ENCODE results near the gene ARHGAP26. TPM values are rescaled to one million over a fixed set of nuclear protein-coding genes. Genes with fewer than 3 reads are reported as not detected.
A peak's percentile ranks its signal among the peaks of the same experiment; 100 is the strongest.

Gene ARHGAP26
- total RNA-seq, 2 donors from 2014 or later, result 21.3 to 22.7 TPM

DNA sequence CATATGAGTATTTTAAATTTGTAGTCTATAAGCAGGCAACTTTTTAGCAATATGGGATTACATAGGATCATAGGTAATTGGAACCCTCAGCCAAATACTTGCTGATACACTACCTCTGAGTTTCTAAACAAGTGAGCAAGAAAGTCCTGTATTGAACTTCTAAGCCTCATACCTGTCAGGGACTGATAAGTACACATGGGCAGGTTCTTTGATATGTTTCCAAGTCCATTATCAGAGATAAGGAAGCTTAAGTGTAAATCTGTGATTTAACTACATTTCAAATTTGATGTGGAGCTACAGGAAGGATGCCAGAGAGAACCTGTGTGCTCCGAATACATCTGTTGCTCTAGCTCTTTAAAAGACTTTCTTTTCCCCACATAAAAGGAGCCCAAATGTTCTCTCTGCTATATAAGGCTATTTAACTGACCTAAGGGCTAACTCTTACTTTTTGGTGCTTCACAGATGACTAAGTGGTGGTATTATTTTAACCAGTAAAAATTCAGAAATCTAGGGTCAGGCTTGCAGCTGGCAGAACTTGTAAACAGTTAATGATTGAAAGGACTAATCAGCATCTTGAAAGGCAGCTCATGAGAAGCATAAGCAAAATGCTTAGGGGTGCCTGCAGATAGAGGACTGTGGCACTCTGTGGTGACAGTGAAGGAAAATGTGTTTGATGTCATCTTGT is 404.7 kb downstream of the ARHGAP26 start:
- no peak for DNase-seq
- Mint-ChIP-seq H3K4me1 (peaks cover 2% of the 10 kb centered on the region), H3K4me3 (no peak overlapping the region), H3K27ac (no peak overlapping the region), H3K27me3 (no peaks in the 10 kb centered on the region), H3K36me3 (ENCODE audit: low read depth) (no peaks in the 10 kb centered on the region)
- H3K9me3 ChIP-seq (ENCODE audit: control insufficient read depth, low read length, poor library complexity, severe bottlenecking), result no peaks in the 10 kb centered on the region
- no peak for ATAC-seq

GRCh38 chr5:143176048-143176447 is 405.9 kb downstream of the ARHGAP26 start:
- no peak for DNase-seq
- no peak overlapping the region for H3K4me3 Mint-ChIP-seq
- H3K27me3 Mint-ChIP-seq, result no peaks in the 10 kb centered on the region
- no peak for ATAC-seq
- H3K9me3 ChIP-seq (ENCODE audit: control insufficient read depth, low read length, poor library complexity, severe bottlenecking), result no peaks in the 10 kb centered on the region
- no peaks in the 10 kb centered on the region for H3K4me1 Mint-ChIP-seq
- no peaks in the 10 kb centered on the region for H3K36me3 Mint-ChIP-seq (ENCODE audit: low read depth)
- no peak overlapping the region for H3K27ac Mint-ChIP-seq

DNA sequence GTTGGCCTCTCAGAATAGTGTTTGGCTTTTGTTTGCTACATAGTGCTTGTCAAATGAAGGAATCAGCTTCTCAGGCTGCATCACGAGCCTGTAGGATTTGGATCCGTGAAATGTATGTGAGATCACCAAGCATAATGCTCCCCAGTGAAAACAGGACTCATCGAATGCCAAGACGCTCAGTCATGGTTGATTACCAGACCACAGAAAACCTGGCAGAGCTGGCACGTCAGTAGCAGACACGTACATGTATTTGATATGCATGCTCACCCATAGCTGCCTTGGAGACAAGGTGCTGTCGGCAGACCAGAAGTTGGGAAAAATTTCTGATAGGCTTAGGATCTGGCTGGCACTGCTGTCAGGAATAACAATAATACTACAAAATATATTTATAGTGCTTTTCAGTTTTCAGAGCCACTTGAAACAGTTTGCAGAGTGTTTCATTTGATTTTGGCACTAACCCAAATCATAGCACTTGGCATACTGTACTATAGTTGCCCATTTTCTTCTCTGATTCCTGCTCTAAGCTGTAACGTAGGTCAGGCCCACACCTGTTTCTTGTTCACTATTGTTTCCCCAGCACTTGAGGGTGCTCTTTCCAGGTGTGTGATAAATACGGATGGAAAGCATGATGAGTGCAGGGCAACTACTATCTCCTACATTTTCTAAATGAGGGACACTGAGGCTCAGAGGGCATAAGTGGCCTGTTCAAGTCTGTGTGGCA is 407.2 kb downstream of the ARHGAP26 start:
- DNase-seq (no peak), ATAC-seq (no peak)
- H3K9me3 ChIP-seq (ENCODE audit: control insufficient read depth, low read length, poor library complexity, severe bottlenecking), result no peaks in the 10 kb centered on the region
- no peaks in the 10 kb centered on the region for H3K36me3 Mint-ChIP-seq (ENCODE audit: low read depth)
- no peak overlapping the region for H3K4me3 Mint-ChIP-seq
- H3K27me3 Mint-ChIP-seq, result no peaks in the 10 kb centered on the region
- no peak overlapping the region for H3K27ac Mint-ChIP-seq
- H3K4me1 Mint-ChIP-seq, result peaks cover 9% of the 10 kb centered on the region

DNA sequence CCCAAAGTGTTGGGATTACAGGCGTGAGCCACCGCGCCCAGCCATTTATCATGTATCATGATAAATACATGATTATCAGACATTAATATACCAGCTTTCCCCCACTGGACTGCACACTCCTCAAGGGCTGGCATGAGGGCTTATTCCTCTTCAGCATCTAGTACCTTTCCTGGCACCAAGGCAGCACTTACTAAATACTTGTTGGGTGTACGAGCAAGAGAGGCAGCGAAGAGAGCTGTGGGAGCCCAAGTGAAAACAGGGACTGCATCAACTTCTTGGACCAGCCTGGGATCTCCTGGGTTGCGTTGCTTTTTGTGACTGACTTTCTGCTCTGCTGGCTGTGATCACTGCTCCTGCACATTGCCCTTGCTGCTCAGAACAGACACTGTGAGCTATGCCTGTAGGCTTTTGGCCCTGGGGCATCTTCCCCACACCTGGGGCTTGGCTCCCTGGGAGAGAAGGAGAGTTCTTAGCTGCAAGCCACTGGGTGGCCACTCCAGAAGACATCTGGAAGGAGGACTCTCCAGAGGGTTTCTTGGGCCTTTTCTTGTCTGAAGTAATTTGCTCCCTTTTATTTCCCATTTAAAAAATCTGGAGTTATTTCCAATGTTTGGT is 409.1 kb downstream of the ARHGAP26 start:
- Mint-ChIP-seq H3K27me3 (no peaks in the 10 kb centered on the region), H3K4me1 (peaks cover 25% of the 10 kb centered on the region), H3K36me3 (ENCODE audit: low read depth) (no peaks in the 10 kb centered on the region), H3K4me3 (no peak overlapping the region), H3K27ac (no peak overlapping the region)
- H3K9me3 ChIP-seq (ENCODE audit: control insufficient read depth, low read length, poor library complexity, severe bottlenecking), result no peaks in the 10 kb centered on the region
- ATAC-seq, result no peak
- DNase-seq, result no peak

GRCh38 chr5:143180751-143181150 is 410.6 kb downstream of the ARHGAP26 start:
- H3K27ac Mint-ChIP-seq, result peak overlapping the region; percentile 0
- no peaks in the 10 kb centered on the region for H3K36me3 Mint-ChIP-seq (ENCODE audit: low read depth)
- ATAC-seq (no peak), DNase-seq (no peak)
- H3K4me1 Mint-ChIP-seq, result peaks cover 26% of the 10 kb centered on the region
- no peaks in the 10 kb centered on the region for H3K9me3 ChIP-seq (ENCODE audit: control insufficient read depth, low read length, poor library complexity, severe bottlenecking)
- H3K27me3 Mint-ChIP-seq, result no peaks in the 10 kb centered on the region
- no peak overlapping the region for H3K4me3 Mint-ChIP-seq

- no peaks in the 10 kb centered on the region for H3K9me3 ChIP-seq (ENCODE audit: control insufficient read depth, low read length, poor library complexity, severe bottlenecking)
- no peaks in the 10 kb centered on the region for H3K27me3 Mint-ChIP-seq
- peaks cover 26% of the 10 kb centered on the region for H3K4me1 Mint-ChIP-seq
- no peak for ATAC-seq
- peak overlapping the region; percentile 0 for H3K27ac Mint-ChIP-seq
- H3K36me3 Mint-ChIP-seq (ENCODE audit: low read depth), result no peaks in the 10 kb centered on the region
- H3K4me3 Mint-ChIP-seq, result peak overlapping the region; percentile 2
- DNase-seq, result no peak
Observed at GRCh38 chr5:143181173-143181572, 411.0 kb downstream of the ARHGAP26 start.

- Mint-ChIP-seq H3K4me1 (peaks cover 26% of the 10 kb centered on the region), H3K27me3 (no peaks in the 10 kb centered on the region), H3K27ac (peak overlapping the region; percentile 94), H3K4me3 (no peak overlapping the region), H3K36me3 (ENCODE audit: low read depth) (no peaks in the 10 kb centered on the region)
- H3K9me3 ChIP-seq (ENCODE audit: control insufficient read depth, low read length, poor library complexity, severe bottlenecking), result no peaks in the 10 kb centered on the region
- ATAC-seq (no peak), DNase-seq (no peak)
Observed at GRCh38 chr5:143182106-143182505, 411.9 kb downstream of the ARHGAP26 start.

GRCh38 chr5:143182901-143183820 is 413.0 kb downstream of the ARHGAP26 start:
- peak; percentile 80 for ATAC-seq
- Mint-ChIP-seq H3K4me1 (peaks cover 26% of the 10 kb centered on the region), H3K4me3 (peak overlapping the region; percentile 74), H3K36me3 (ENCODE audit: low read depth) (no peaks in the 10 kb centered on the region), H3K27ac (peak overlapping the region; percentile 94), H3K27me3 (no peaks in the 10 kb centered on the region)
- peak in 2 of 3 donors; percentile 12 for DNase-seq
- no peaks in the 10 kb centered on the region for H3K9me3 ChIP-seq (ENCODE audit: control insufficient read depth, low read length, poor library complexity, severe bottlenecking)

- no peaks in the 10 kb centered on the region for H3K36me3 Mint-ChIP-seq (ENCODE audit: low read depth)
- no peaks in the 10 kb centered on the region for H3K27me3 Mint-ChIP-seq
- H3K4me3 Mint-ChIP-seq, result no peak overlapping the region
- no peaks in the 10 kb centered on the region for H3K9me3 ChIP-seq (ENCODE audit: control insufficient read depth, low read length, poor library complexity, severe bottlenecking)
- H3K4me1 Mint-ChIP-seq, result peaks cover 26% of the 10 kb centered on the region
- H3K27ac Mint-ChIP-seq, result peak overlapping the region; percentile 94
- DNase-seq, result no peak
- ATAC-seq, result no peak
Observed at GRCh38 chr5:143183989-143184388, 413.8 kb downstream of the ARHGAP26 start.

DNA sequence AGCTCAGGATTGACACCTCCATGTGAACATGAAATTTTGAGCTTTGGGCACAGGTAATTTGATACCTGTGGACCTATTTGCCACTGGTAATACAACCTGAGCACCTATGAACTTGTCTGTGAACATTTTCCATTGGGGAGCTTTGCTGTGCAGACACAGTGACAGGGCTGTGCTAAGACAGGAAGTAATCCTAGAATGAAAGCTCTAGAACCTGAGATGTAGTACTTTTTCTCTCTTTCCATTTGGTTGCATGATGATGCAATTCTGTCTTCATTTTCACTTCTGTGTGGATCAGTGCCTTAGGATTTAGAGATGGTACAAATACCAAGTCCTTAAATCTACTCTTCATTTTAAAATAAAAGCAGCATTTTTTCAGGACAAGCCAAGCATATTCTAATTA is 416.4 kb downstream of the ARHGAP26 start:
- Mint-ChIP-seq H3K27me3 (no peaks in the 10 kb centered on the region), H3K4me1 (peaks cover 23% of the 10 kb centered on the region), H3K36me3 (ENCODE audit: low read depth) (peaks cover 5% of the 10 kb centered on the region), H3K27ac (no peak overlapping the region), H3K4me3 (no peak overlapping the region)
- no peaks in the 10 kb centered on the region for H3K9me3 ChIP-seq (ENCODE audit: control insufficient read depth, low read length, poor library complexity, severe bottlenecking)
- DNase-seq, result no peak
- no peak for ATAC-seq

- Mint-ChIP-seq H3K4me1 (peaks cover 16% of the 10 kb centered on the region), H3K36me3 (ENCODE audit: low read depth) (peaks cover 5% of the 10 kb centered on the region), H3K27me3 (no peaks in the 10 kb centered on the region), H3K27ac (no peak overlapping the region), H3K4me3 (no peak overlapping the region)
- no peaks in the 10 kb centered on the region for H3K9me3 ChIP-seq (ENCODE audit: control insufficient read depth, low read length, poor library complexity, severe bottlenecking)
- no peak for DNase-seq
- ATAC-seq, result no peak
Observed at GRCh38 chr5:143187495-143187894, 417.3 kb downstream of the ARHGAP26 start.

GRCh38 chr5:143188083-143188482 is 417.9 kb downstream of the ARHGAP26 start:
- no peaks in the 10 kb centered on the region for H3K9me3 ChIP-seq (ENCODE audit: control insufficient read depth, low read length, poor library complexity, severe bottlenecking)
- H3K27me3 Mint-ChIP-seq, result no peaks in the 10 kb centered on the region
- peaks cover 5% of the 10 kb centered on the region for H3K36me3 Mint-ChIP-seq (ENCODE audit: low read depth)
- no peak overlapping the region for H3K27ac Mint-ChIP-seq
- peaks cover 10% of the 10 kb centered on the region for H3K4me1 Mint-ChIP-seq
- ATAC-seq (no peak), DNase-seq (no peak)
- no peak overlapping the region for H3K4me3 Mint-ChIP-seq

- DNase-seq (no peak), ATAC-seq (no peak)
- peaks cover 4% of the 10 kb centered on the region for H3K4me1 Mint-ChIP-seq
- no peaks in the 10 kb centered on the region for H3K27me3 Mint-ChIP-seq
- H3K9me3 ChIP-seq (ENCODE audit: control insufficient read depth, low read length, poor library complexity, severe bottlenecking), result no peaks in the 10 kb centered on the region
- H3K27ac Mint-ChIP-seq, result no peak overlapping the region
- H3K36me3 Mint-ChIP-seq (ENCODE audit: low read depth), result peaks cover 5% of the 10 kb centered on the region
- H3K4me3 Mint-ChIP-seq, result no peak overlapping the region
Observed at GRCh38 chr5:143188692-143189091, 418.5 kb downstream of the ARHGAP26 start.
